Limb (tissue), 2 donors: ENCODE data around the gene UPF1.
A peak's percentile ranks its signal among the peaks of the same experiment; 100 is the strongest.
"Not testable (repeated sequence)": the region's sequence is repeated elsewhere in the genome, so short reads cannot be mapped to it uniquely, and the experiment has no call there.

ENCODE experiments used
- DNase-seq, 2 donors: peaks; one replicate each; pipeline ENCODE4 v3.0.0-alpha.2; 2016; ENCODE audit errors: extremely low spot score in 2 of 2

UPF1 gene

DNA sequence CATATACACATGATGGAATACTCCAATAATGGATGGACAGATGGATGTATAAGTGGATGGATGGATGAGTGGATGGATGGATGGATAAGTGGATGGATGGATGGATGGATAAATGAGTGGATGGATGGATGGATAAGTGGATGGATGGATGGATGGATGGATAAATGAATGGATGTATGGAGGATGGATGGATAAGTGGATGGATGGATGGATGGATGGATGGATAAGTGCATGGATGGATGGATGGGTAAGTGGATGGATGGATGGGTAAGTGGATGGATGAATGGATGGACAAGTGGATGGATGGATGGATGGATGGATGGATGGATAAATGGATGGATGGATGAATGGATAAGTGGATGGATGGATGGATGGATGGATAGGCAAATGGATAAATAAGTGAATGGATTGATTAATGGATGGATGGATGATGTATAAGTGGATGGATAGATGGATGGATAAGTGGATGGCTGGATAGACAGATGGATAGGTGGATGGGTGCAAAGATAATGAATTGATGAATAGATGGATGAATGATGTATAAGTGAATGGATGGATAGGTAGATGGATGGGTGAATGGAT, 32.3 kb upstream of the UPF1 start:
- no peak for DNase-seq

DNA sequence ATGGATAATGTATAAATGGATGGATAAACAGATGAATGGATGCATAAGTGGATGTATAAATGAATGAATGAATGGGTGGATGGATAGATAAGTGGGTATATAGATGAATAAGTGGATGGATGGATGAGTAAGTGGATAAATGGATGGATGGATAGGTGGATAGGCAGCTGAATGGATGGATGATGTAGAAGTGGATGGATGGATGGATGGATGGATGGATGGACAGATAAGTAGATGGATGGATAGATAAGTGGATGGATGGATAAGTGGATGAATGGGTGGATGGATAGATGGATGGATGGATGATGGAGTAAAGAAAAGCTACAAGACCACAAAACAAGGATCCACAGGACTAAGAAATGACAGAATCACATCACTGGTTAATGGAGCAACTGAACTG, 31.7 kb upstream of the UPF1 start:
- no peak for DNase-seq

DNA sequence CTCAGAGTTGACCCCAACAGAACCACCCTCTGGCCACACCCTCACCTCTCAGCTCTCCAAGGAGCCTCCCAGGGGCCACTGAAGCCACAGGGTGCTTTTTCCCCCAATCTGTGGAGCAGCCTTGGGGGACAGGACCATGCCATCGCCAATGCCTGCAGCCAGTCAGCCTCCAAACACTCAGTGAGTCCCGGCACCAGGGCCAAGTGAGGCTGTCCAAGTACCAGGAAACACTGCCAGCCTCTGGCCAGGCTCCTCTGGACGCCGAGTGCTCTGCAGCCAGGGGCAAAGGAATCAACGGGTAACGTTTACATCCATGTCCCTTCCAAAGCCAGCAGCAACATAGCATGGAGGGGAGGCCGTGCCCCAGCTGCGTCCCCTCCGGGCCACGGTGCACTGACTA, 31.1 kb upstream of the UPF1 start:
- no peak for DNase-seq

DNA sequence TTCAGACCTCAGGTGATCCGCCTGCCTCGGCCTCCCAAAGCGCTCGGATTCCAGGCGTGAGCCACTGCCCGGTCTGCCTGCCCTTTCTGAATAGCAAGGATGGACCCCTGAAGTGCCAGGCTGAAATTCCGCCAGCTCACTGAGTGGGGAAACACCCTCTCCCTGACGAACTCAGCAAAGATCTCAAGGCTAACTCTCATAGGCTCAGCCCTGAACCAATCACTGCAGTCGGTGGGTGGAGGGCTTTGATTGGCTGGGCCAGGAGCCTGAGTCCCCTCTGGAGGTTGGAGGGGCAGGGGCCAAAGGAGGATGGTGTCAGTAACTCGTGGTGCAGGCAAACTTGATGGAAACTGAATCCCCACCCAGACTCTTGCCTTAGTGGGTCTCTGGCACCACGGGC, 29.4 kb upstream of the UPF1 start:
- no peak for DNase-seq

DNA sequence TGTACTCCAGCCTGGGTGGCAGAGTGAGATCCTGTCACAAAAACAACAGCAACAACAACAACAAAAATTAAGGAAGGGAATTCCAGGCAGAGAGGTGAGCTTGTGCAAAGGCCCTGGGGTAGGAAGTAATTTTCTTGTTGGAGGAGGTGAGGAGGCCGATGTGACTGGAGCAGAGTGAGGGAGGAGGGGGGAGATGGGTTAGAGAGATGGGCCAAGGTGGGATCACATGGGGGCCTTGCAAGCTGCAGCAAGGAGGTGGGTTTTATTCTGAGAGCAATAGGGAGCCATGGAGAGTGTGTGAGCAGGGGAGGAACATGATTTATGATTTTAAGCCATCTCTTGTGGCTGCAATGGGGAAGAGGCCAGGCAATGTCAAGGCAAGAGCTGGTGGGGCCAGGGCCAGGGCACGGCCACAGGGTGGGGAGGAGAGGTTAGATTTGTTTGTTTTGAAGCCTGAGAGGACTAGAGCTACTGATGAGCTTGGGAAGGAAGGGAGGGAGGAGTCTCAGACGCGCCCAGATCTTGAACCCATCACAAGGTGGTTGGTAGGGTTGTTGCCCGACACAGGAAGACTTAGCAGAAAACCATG, 28.1 kb upstream of the UPF1 start:
- no peak for DNase-seq

DNA sequence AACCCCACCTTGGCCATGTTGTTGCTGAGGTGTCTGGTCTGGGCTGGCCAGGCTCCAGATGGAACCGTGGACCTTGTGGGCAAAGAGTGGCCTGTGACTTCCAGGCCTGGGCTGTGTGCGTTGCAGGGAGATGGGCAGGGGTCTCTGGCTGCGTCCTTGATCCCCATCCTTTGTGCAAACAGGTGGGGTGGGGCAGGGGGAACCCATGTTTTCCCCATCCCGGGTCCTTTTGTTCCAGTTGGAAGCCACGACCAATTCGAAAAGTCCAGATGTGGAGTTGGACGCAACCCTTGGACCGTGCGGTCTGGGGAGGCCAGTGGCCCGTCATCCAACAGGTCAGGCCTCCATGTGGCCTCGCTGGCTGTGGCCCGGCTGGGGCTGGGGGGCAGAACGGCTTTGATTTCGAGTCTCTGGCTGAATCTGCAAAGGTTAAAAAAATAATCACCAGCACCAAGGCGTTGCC, 27.6 kb upstream of the UPF1 start:
- no peak for DNase-seq

DNA sequence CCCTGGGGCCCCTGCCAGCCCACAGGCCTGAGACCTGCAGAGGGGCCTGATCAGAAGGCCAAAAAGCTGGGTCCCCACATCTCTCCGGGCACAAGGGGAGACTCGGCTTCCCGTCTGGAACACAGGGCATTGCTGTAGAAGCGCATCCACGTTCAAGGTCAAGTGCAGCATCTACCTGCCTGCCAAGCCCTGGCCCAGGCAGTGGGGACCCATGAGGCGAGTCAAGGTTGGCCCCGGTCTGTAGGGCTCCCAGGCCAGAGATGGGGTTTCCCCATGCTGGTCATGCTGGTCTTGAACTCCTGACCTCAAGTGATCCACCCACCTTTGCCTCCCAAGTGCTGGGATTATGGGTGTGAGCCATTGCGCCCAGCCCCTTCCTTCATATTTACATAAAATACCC, 27.1 kb upstream of the UPF1 start:
- DNase-seq, result no peak

DNA sequence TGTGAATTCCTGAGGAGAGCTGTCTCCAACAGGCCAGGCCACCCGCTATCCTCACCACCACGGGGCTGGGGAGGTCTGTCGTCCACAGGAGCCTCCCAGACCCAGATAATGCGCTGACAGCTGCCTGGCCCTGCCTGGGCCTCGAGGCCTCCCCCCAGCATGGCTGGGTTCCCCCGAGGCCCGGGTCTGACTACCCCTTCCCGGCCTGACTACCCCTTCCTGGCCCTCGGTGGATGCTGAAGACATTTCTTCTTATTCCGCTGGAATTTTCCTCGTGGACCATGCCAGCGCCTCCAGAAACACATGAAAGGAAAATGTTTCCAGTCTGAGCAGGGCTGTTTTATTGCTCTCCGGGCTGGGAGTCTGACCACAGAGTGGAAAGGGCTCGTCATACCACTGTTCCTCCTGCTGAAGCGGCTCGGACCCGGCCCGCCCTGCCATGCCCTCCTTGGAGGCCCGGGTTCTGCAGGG, 23.9 kb upstream of the UPF1 start:
- DNase-seq, result peak; percentile 66 to 69

DNA sequence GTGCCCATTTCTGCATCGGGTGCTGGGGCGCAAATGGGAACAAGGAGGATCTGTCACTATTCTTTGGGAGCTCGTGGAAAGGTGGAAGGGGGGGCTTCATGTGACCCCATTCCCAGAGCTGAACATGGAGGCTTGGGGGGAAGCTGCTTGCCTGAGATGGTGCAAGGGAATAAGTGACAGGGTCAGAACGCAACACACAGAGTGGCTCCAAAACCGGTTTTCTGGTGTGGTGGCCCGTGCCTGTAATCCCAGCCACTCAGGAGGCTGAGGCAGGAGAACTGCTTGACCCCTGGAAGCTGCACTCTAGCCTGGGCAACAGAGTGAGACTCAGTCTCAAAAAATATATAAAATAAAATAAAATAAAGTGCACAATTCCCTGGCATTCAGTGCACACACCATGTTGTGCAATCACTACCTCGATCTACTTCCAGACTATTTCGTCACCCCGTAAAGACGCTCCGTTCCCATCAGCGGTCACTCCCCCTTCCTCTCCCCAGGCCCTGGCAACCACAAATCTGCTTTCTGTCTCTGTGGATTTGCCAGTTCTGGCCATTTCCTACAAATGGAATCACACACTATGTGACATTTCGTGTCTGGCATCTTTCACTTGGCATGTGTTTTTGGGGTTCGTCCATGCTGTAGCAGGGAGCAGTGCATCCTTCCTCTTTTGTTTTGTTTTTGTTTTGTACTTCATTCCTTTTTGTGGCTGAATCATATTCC, 22.4 kb upstream of the UPF1 start:
- DNase-seq, result no peak

DNA sequence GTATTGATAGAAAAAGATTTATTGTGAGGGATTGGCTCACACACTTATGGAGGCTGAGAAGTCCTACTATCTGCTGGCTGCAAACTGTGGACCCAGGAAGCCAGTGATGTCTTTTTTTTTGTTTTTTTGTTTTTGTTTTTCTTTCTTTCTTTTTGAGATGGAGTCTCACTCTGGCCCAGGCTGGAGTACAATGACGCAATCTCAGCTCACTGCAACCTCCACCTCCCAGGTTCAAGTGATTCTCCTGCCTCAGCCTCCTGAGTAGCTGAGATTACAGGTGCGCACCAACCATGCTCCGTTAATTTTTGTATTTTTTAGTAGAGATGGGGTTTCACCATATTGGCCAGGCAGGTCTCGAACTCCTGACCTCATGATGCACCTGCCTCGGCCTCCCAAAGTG, 20.1 kb upstream of the UPF1 start:
- DNase-seq, result not testable (repeated sequence)

DNA sequence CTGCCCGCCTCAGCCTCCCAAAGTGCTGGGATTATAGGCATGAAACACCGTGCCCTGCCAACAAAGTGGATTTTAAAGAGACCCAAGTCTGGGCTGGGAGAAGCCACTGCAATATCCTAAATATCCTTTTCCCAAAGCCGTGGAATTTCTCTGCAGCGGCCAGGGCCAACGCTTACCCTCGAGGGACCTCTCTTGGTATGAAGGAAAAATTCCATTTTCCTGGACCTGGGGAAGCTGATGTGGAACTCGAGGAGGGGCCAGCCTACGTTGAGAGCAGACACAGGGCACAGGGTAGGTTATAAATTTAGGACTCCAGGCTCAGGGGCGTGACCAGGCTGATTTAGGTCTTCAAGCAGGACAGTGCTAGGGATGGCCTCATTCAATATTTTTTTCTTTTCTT, 17.7 kb upstream of the UPF1 start:
- peak in 1 of 2 donors; percentile 52 for DNase-seq

DNA sequence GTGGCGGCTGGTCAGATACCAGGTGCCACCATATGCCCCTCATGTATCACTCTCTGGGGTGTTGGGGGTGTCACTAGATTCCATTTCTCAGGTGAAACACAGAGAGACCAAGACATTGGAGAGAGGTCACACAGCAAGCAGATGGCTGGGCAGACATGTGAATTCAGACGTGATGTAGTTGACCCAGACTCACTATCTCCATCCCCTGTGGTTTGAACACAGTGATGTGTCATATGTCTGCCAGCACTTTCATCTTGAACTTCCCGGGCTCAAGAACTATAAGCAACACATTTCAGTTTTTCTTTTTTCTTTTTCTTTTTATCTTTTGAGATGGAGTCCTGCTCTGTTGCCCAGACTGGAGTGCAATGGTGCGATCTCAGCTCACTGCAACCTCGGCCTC, 16.1 kb upstream of the UPF1 start:
- DNase-seq, result no peak

DNA sequence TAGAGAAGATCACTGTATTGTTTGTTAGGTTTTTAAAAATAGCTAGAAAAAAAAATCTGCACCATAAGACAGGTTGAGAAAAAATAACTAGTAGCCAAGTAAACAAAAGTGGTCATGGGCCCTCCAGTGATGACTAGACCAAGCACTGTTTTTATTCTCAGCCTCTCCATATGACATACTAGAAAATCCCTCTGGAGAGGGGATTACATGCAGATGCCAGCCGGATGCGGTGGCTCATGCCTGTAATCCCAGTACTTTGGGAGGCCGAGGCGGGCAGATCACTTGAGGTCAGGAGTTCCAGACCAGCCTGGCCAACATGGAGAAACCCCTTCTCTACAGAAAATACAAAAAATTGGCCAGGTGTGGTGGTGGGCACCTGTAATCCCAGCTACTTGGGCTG, 15.1 kb upstream of the UPF1 start:
- not testable (repeated sequence) for DNase-seq

DNA sequence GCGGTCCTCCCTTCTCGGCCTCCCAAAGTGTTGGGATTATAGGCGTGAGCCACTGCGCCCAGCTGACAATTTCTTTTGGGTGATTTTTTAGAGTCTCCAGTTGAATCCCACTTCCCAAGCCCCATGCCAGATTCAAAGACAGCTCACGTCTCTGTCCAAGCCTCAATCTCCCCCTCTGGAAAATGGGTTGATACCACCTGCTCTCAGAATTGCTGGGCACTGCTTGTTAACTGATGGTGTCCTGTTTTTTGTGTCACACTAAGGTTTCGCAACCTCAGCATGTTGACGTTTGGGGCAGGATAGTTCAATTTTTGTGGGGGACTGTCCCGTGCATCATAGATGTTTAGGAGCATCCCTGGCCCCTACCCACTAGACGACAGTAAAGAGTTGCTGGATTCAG, 14.2 kb upstream of the UPF1 start:
- no peak for DNase-seq

DNA sequence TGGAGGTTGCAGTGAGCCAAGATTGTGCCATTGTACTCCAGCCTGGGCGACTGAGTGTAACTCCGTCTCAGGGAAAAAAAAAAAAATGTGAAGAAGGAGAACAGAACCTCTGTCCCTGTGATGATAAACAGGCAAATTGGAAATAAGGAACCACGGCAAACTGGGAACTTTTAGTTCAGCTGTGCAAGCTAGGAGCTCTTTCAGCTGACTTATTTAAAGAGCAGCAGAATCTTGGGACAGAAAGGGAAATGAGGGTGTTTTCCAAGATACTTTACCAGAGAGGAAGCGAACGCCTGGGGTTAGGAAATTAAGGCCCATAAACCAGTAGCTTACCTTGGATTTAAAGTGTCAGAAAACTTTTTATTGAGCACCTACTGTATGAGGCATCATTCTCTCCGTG, 3.0 kb upstream of the UPF1 start:
- DNase-seq, result no peak

DNA sequence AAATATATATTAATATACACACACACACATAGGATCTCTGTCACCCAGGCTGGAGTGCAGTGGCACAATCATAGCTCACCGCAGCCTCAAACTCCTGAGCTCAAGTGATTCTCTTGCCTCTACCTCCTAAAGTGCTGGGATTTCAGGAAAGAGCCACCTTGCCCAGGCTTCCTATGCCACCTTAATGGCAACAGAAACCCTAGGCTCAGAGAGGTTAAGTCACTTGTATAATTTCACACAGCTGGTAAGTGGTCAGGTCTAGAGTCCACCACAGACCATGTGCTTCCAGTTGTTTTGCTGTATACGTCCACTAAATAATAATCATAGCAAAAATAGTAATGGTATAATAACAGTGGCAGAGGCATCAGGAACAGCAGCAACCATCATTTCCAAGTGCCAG, 1.3 kb upstream of the UPF1 start:
- no peak for DNase-seq

DNA sequence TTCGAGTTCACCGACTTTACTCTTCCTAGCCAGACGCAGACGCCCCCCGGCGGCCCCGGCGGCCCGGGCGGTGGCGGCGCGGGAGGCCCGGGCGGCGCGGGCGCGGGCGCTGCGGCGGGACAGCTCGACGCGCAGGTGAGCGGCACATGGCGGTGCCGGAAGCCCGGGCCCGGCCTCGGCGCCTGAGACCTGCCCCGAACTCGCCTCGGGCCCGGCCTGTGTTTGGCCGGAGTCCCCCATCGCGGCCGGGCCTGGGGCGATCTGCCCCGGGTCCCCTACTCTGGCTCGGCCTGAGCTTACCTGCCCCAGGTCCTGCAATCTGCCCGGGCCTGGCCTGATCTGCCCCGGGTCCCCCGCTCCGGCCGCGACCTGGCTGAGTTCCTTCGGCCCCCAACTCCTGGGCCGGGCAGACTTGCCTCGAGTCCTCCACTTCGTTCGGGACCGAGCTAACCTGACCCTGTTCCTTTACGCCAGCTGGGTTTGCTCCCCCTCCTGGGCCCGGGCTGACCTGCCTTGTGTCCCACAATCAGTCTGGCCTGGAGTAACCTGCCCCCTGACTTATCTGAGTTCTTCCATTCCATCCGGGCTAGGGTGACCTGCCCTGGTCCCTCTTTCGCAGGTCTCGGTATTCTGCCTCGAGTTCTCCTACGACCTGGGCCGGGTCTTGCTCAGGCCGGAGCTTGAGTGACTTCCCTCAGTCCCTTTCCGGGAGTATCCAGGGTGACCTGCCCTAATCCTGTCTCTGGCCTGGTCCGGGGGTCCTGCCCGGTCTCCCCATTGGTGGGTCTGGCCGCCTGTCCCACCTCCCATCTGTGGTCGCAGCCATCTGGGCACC, 764 bp downstream of the UPF1 start:
- DNase-seq, result peak in 1 of 2 donors; percentile 46

DNA sequence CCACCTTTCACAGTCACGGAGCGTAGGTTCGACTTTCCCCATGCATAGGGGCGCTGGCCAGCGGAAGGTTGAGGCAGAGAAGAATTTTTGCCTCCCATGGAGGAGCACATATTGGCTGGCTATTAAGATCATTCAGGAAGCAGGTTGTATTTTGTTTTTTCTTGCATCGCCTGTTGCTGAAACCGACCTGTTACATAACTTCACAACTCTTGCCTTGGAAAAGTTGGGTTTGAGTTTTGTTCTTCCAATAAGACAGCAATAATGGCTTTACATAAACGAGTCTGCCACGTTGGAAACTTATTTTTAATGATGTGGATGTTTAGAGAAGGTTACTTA, 1.4 kb downstream of the UPF1 start:
- DNase-seq, result no peak

DNA sequence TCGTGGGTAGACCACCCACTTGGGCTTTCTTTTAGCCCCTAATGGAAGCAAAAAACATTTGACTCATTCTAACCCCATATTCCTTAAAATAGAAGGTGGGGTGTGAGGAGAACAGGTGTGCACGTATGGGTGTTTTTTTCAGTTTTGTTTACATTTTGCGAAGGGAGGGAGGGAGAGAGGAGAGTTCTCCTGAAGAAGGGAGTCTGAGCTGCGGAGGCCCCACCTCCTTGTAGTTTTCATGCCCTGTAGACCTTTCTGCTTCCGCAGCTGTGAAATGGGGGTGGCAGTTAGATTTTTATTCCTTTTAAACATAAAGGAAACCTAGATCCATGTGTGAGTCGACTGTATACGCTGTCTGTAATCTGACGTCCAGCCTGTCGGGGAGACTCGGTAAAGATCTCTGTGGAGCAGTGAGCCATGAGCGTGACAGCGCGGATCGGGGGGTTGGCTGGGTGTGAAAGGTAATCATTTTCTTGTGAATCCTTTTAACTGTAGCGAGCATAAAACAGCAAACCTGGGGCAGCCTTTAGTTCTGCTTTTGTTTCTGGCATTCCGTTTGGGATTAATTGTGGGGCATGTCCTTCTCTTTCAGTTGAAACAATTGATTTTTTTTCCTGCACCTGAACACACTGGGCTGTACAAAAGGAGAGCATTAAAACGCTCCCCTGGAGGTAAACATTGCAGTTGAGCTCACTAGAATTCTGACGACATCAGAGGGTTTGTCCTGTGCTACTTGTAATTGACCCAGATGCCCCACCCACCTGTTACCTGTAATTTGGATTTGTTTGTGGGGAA, 2.3 kb downstream of the UPF1 start:
- DNase-seq, result no peak

DNA sequence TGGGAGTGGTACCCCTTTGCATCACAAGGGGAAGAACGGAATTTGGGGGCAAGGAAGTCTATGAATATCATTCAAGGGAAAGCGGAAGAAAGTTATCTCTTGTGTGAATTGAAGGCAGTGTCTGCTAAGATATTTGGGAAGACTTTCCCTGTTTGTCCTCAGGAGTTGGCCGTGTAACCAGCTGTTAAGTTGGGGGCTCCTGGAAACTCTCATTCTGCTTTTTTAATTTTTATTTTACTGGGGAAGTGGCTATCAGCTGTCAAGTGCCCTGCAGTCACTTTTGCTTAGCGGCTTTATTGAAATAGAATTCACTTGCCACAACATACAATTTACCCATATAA, 2.9 kb downstream of the UPF1 start:
- DNase-seq, result no peak

DNA sequence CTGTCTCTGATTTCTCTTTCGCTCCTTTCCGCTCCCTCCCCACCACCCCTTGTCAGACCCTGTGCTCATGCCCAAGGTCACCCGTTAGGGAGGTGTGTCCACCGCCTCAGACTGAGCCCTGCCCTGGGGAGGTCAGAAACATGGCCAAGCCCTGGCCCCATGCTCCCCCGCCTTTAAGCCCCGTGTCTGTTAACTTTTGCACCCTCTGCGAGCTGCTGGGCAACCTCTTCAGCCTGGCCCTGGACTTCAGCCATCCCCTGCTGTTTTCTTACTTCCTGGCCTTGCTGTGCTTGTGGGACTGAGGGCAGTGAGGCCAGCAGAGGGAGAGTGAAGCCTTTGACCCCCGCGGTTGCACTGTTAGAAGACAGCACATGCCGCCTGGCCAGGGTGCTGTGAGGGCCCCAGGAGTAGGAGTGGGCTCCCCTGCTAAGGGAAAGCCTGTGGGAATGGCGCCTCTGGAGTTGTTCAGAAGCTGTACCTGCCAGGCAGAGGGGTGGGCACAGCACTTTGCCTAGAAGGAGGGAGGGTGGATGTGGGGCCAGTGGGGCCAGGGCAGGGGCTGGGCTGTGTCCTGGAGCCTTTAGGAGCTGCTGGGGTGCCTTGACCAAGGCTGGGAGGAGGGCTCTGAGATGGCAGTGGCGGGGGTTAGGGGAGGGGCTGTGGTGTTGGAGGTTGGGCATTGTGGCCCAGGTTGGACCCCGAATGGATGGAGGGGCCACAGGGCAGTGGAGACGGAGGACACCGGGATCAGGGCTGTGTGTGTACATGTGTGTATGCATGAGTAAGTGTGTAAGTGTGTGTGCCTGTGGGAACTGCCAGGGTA, 7.9 kb downstream of the UPF1 start:
- peak in 1 of 2 donors; percentile 24 for DNase-seq
